Measurements from ENCODE around the gene HES4. TPM values are rescaled to one million over a fixed set of nuclear protein-coding genes. Genes with fewer than 3 reads are reported as not detected.
"Not testable (repeated sequence)": the region's sequence is repeated elsewhere in the genome, so short reads cannot be mapped to it uniquely, and the experiment has no call there.

HES4 gene
- total and polyA plus RNA-seq, 7 donors, result 2.3 to 21.8 (median 12.3) TPM

GRCh38 chr1:1020415-1021009, 20.6 kb upstream of the HES4 start:
- no peak for TF ChIP-seq CTCF (IDR thresholded peaks at IDR 0.05)
- ATAC-seq, result no peak
- H3K36me3 ChIP-seq (ENCODE audit: insufficient read depth in 1 of 2, low read depth in 1 of 2), result no peaks in the 10 kb centered on the region
- H3K4me1 ChIP-seq, result peaks cover 4% of the 10 kb centered on the region
- H3K27me3 ChIP-seq (ENCODE audit: insufficient read depth in 3 of 3, low read length in 2 of 3), result peaks cover 0 to 30% (median 11%) of the 10 kb centered on the region in 3 donors
- WGBS, 3 donors, result 1 to 2% (median 1%) methylated on average over 13 to 55 of the region's 59 CpGs
- no peak for DNase-seq
- peak overlapping the region; percentile 79 for H3K4me3 ChIP-seq
- H3K9me3 ChIP-seq, result no peaks in the 10 kb centered on the region
- intact Hi-C loops (cut with DNase I), result no loop called here
- H3K27ac ChIP-seq, result peak overlapping the region; percentile 85

- TF ChIP-seq CTCF (IDR thresholded peaks at IDR 0.05), result no peak
- Histone ChIP-seq H3K4me1 (peaks cover 4% of the 10 kb centered on the region), H3K36me3 (ENCODE audit: insufficient read depth in 1 of 2, low read depth in 1 of 2) (no peaks in the 10 kb centered on the region), H3K27me3 (ENCODE audit: insufficient read depth in 3 of 3, low read length in 2 of 3) (peaks cover 0 to 30% (median 11%) of the 10 kb centered on the region in 3 donors), H3K27ac (peak within 1 kb of the TSS; percentile 85), H3K9me3 (no peaks in the 10 kb centered on the region), H3K4me3 (peak within 1 kb of the TSS; percentile 79)
- WGBS, 3 donors, result 0% methylated on average over 15 to 54 of the region's 58 CpGs
- peak; percentile 54 to 80 for DNase-seq
- ATAC-seq, result peak; percentile 23 to 60 (median 51)
- intact Hi-C loops (cut with DNase I), result no loop called here
Observed at GRCh38 chr1:1020000-1020404, 20.1 kb upstream of the HES4 start, which contains the start of gene AGRN. Gene AGRN (plus strand): TSS chr1:1020120. CDS start chr1:1020173, 53 bp downstream.

GRCh38 chr1:1019122-1019999, 19.5 kb upstream of the HES4 start:
- peak overlapping the region; percentile 79 for H3K4me3 ChIP-seq
- TF ChIP-seq CTCF (IDR thresholded peaks at IDR 0.05), result peak; percentile 55
- peak; percentile 92 to 97 (median 94) for ATAC-seq
- H3K36me3 ChIP-seq (ENCODE audit: insufficient read depth in 1 of 2, low read depth in 1 of 2), result no peaks in the 10 kb centered on the region
- peak; percentile 87 to 93 for DNase-seq
- H3K27ac ChIP-seq, result peak overlapping the region; percentile 85
- peaks cover 4% of the 10 kb centered on the region for H3K4me1 ChIP-seq
- H3K9me3 ChIP-seq, result no peaks in the 10 kb centered on the region
- H3K27me3 ChIP-seq (ENCODE audit: insufficient read depth in 3 of 3, low read length in 2 of 3), result peaks cover 0 to 30% (median 7%) of the 10 kb centered on the region in 3 donors
- WGBS, 3 donors, result 2 to 12% (median 3%) methylated on average over 15 to 75 of the region's 91 CpGs
- intact Hi-C loops (cut with DNase I), result no loop called here

- H3K4me1 ChIP-seq; H3K27ac ChIP-seq; H3K36me3 ChIP-seq (ENCODE audit: insufficient read depth in 1 of 2, low read depth in 1 of 2); H3K4me3 ChIP-seq; DNase-seq; intact Hi-C loops (cut with DNase I); H3K9me3 ChIP-seq; ATAC-seq: not testable (repeated sequence)
- WGBS, 3 donors, result 87 to 94% (median 89%) methylated on average over 13 to 26 of the region's 26 CpGs
- peaks cover 0 to 27% (median 4%) of the 10 kb centered on the region in 3 donors for H3K27me3 ChIP-seq (ENCODE audit: insufficient read depth in 3 of 3, low read length in 2 of 3)
Observed at GRCh38 chr1:1018321-1018685, 18.4 kb upstream of the HES4 start.

- peaks cover 12% of the 10 kb centered on the region for H3K4me1 ChIP-seq
- intact Hi-C loops (cut with DNase I); H3K27ac ChIP-seq; H3K4me3 ChIP-seq; ATAC-seq; H3K36me3 ChIP-seq (ENCODE audit: insufficient read depth in 1 of 2, low read depth in 1 of 2); H3K9me3 ChIP-seq; DNase-seq: not testable (repeated sequence)
- WGBS, 3 donors, result 75 to 86% (median 77%) methylated on average over 16 to 17 of the region's 17 CpGs
- peaks cover 0 to 21% (median 4%) of the 10 kb centered on the region in 3 donors for H3K27me3 ChIP-seq (ENCODE audit: insufficient read depth in 3 of 3, low read length in 2 of 3)
Observed at GRCh38 chr1:1017397-1018320, 17.8 kb upstream of the HES4 start.

All from psoas muscle (tissue), 8 donors.